GM19395 (cell line): Measurements from ENCODE around the gene GRWD1.

Experiments
- ATAC-seq: cut with Tn5 transposase; IDR thresholded peaks from one replicate; pipeline ENCODE4 v1.9.1; 2021; ENCODE audit warnings: mild to moderate bottlenecking, moderate library complexity; ENCODE audit not compliant: unreplicated experiment

GRWD1 gene

GRCh38 chr19:48496959-48497727 is 51.4 kb downstream of the GRWD1 start:
- ATAC-seq = no peak

GRCh38 chr19:48497728-48498594 is 52.2 kb downstream of the GRWD1 start:
- ATAC-seq = no peak

- no peak for ATAC-seq
These were observed 53.0 kb downstream of the GRWD1 start for GRCh38 chr19:48498595-48499311.

- ATAC-seq = no peak
These were observed 53.7 kb downstream of the GRWD1 start for GRCh38 chr19:48499316-48500090.

GRCh38 chr19:48500830-48501493 is 55.2 kb downstream of the GRWD1 start:
- no peak for ATAC-seq

- ATAC-seq = no peak
These were observed 55.9 kb downstream of the GRWD1 start for GRCh38 chr19:48501494-48502349.

- ATAC-seq = no peak
These were observed 56.7 kb downstream of the GRWD1 start for GRCh38 chr19:48502350-48503018.

- ATAC-seq = no peak
These were observed 60.5 kb downstream of the GRWD1 start for GRCh38 chr19:48506138-48506733.
